ENCODE measurements around the gene HOXB13. TPM values are rescaled to one million over a fixed set of nuclear protein-coding genes. Genes with fewer than 3 reads are reported as not detected.

Gene HOXB13
- polyA plus RNA-seq, 1 donor = not detected

DNA sequence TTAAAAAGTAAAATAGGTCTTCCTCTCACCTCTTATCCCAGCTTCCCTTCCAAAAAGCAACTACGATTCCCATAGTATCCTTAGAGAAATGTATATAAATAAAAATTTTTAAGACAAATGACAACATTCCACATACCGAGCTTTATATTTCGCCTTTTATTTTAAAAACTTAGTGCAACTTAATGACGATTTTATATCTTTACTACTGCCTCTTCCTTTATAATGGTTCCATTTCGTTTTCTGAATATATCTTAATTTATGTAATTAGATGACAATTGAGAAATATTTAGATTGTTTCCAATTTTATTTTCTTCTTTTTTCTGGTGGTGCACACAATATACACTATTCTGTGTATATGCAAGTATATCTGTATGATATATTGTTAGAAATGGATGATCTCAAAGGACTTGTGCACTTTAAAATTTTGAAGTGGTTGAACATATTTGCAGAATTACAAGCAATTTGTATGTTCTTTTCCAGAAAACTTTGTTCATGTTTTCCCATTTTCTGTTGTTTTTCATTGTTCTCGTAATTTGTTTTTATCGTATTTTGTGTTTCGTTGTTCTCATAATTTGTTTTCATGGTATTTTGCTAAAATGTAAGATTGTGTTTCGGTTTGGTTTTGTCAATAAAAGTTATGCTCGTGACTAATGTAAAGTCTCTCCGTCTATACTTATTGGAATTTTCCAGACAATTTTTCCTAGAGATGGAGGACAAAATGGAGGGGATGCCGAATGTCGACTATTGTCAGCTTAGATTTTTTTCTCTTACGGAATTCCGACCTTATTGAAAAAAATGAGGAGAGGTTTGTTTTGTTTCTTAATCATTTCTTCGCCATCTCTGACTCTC is 20.4 kb upstream of the HOXB13 start:
- no peak for DNase-seq (ENCODE audit: low read depth)

DNA sequence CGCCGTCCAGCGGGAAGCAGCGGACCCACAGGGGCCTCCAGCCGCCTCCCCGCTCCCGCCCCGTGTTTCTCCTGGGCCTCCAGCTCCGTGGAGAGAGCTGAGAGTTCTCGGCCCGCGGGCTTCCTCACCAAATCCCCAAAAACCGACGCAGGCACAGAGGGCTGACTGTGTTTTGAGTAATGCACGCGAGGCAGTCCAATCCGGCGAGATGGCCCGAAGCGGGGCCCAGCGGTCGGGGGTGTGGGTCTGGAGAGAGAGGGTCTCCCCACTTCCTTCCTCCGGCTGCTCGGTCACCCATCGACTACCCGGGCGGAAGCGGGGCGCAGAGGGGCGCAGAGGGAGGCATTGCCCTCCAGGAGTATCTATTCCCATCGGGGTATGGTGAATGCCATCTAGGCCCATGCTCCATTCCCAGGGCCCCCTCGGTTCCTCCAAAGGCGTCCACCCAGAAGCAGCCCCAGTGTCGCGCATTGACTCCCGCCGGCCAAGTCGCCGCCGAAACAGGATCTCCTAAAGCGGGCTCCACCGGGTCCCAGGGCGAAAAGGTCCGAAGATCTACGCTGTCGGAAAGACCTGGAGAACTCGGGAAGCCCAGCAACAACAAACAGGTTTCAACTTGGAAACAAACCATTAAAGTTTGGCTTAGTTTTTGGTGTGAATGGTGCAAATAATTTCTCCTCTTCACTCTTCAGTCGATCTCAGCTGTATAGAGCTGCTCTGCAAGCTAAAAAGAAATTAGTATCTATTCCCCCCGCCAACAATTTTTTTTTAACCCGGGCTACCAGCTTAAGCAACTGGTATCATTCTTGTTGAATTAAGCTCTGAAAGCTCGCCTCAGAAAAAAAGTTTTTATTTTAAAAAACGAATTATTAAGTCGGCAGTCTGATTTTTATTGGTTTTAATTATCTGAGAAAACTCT is 19.2 kb upstream of the HOXB13 start:
- DNase-seq (ENCODE audit: low read depth) = no peak

DNA sequence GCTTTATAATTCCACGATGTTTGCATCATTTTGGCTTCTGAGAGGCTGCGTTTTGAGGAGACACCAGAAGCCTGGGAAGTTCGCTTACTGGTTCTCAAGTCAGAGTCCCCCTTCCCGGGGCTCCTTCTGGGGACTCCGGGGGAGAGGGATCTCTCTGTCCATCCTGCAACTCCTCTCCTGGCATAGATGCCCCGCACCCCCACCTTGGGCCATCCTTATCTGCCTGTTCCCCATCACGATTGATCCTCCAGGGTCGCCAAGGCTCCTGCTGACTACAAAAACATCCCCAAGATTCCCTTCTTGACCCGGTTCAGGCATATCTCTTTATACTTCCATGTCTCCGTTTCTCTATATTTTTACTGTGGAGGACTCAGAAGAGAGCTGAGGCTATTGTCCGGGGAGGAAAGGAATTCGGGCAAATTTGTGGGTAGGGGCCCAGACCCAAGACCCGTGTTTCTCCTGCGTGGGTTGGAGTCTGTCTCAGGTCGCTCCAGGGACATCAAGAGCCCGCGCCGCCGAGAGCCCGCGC is 18.4 kb upstream of the HOXB13 start:
- DNase-seq (ENCODE audit: low read depth) = no peak

DNA sequence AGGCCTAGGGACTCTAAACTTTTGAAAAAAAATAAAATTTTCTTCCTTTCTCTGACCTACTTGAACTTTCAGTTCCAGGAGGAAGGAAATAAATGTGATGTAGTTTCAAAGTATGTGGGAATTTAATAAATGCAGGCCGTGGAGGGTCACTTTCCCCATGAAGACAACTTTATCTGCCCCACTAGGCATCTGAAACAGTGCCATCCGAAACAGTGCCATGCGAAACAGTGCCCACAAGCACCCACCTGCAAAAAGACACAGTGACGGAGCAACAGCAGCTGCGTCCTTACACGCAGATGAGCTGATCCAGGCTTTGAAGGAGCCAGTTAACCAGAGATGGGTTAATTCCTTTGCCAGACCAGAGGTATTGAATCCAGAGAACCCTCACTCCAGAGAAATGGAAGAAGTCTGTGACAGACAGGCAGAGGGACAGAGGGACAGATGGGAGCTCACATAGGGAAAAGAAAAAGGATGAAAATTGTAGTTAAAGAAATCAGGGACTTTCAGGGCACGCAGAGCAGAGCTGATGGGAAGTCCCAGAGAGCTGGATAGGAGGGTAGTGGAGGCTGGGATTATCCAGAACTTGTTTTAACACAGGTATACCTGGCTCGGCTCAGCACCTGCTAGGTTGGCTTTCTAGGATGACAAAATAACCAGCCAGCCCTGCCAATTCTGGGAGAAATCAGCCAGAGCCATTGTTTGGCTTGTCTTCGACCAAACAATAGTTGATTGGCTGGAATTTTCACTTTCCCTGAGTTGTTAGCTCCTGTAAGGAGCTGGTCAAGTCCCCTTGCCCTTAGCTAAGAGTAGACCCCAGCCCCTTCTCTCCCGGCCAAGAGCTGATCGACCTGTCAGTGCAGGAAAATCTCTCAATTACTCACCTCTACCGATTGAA is 17.1 kb upstream of the HOXB13 start:
- no peak for DNase-seq (ENCODE audit: low read depth)

DNA sequence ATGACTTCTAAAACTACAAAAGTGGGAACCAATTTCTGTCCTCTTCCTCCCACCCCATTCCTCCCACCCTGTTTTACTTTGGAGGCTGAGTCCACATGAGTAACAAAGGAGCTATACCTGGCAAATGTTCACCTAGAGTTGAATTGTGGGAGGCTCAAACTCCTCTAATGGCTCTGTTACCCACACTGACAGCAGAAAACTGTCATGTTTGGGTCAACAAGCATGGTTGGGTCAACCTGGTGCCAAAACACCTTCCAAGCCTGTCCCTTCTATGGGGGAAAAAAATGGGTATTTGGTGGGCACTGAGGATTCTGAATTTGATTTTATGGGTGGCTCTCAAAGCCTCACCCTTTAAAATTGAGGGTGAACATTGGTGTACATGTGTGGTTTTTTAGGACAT is 12.0 kb upstream of the HOXB13 start:
- DNase-seq (ENCODE audit: low read depth) = no peak

DNA sequence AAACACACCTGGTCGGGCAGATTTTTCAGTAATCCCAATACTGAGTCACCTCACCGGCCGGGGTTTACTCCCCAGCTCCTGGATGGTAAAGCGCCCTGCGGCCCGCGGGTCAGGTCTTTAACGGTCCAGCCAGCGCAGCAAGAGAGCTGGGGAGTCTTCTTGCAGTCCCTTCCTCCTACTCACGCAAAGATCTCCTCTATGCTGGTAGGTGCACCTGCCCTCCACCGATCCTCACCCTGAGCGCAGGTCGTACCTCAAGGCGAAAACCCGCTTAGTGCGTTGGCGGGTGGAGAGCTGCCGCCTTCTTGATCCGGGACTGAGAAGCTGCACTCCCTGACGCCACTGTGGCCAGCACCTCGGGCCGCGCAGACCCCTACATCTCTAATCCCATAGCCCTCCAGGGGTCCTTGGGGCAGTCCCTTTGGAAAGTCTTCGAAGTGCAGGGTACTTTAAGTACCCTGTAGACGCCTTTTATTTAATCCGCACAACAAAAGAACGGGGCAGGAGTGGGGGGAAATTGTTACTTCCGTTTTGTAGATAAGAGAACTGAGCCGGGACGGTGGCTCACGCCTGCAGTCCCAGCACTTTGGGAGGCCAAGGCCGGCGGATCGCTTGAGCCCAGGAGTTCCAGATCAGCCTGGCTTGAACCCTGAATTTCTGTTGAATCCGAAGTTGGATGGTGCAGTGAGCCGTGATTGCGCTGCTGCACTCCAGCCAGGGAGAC is 10.4 kb upstream of the HOXB13 start:
- no peak for DNase-seq (ENCODE audit: low read depth)

DNA sequence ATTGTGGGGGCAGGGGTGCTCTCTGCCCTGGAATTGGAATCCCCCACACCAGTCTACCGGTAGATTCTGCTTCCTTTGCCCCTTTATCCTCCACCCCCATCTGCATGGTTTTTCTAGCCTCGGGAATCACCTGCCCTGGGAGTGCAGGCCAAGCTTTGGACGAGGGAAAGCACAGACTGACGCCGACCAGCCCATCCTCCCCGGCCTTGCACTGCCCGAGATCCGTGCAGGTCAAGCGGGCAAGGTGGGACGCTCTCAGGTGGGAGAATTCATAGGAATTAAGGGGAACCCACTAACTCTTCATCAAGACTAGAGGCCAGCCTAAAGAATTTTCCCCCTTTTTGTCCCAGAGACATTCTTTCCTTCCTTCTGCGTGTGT is 9.9 kb upstream of the HOXB13 start:
- DNase-seq (ENCODE audit: low read depth) = no peak

DNA sequence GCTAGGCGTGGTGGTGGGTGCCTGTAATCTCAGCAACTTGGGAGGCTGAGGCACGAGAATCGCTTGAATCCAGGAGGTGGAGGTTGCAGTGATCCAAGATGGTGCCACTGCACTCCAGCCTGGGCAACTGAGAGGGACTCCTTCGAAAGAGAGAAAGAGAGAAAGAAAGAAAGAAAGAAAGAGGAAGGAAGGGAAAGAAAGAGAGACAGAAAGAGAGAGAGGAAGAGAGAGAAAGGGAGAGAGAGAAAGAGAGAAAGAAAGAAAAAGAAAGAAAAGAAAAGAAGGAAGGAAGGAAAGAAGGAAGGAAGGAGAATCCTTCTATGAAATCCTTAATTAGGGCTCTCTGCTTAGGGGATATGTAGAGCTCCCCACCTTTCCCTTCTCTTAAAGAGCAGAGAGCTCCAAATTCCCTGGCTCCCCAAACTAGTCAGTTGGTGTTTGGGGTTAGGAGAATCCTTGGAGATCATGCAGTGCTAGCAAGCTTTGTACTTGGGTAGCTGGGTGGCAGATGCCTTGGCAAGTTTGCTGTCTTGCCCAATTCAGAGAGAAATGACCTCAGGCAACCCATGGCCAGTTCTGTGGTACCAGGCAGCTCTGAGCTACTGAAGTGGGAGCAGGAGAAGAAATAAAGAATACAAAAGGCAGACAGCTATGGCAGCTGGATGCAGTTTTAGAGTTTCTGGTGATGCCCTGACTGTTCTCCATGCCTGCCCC is 8.9 kb upstream of the HOXB13 start:
- no peak for DNase-seq (ENCODE audit: low read depth)

DNA sequence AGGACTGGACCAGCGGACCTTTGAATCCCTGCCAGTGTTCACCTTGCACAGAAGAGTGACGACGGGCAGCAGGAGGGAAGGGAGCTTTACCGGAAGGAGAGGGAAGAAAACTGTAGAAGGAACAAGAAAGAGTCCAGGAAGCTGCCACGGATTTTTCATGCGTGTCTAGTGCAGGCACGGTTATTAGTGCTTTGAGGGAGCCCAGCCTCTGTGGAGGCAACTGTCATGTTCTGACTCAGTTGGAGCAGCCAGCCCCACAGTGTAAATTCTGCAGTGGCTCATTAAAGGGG is 6.5 kb upstream of the HOXB13 start:
- DNase-seq (ENCODE audit: low read depth) = no peak

DNA sequence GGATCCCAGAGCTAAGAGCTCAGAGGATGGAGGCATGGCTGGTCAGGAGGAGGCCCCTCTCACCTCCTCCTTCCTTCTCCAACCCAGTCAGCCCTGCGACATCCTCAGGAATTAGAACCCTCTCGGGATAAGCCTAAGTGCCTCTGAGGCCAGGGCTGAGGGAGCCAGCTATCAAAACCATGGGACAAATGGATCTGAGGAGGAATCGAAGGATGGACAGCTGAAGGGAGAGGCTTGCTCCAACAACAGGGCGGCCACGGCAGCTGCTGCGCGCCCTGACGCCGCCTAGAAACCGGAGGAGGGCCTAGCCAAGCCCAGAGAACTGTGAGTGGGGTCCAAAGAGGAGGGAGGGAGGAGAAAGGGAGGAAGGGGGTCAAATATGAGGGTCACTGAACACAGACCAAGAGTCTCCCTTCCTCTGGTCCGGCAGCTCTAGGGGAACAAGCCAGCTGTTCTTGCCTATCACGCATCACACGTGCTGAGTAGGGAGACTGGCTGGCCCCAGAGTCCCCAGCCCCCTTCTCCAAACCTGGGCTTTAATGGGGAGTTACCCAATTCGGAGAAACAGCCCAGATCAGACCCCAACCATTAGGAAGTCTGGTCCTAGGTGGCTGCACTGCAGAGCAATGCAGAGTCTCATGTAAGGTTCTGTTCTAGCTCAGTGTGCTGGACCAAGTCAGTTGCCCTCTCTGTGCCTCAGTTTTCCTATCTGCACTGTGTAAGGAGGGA is 5.9 kb upstream of the HOXB13 start:
- no peak for DNase-seq (ENCODE audit: low read depth)

DNA sequence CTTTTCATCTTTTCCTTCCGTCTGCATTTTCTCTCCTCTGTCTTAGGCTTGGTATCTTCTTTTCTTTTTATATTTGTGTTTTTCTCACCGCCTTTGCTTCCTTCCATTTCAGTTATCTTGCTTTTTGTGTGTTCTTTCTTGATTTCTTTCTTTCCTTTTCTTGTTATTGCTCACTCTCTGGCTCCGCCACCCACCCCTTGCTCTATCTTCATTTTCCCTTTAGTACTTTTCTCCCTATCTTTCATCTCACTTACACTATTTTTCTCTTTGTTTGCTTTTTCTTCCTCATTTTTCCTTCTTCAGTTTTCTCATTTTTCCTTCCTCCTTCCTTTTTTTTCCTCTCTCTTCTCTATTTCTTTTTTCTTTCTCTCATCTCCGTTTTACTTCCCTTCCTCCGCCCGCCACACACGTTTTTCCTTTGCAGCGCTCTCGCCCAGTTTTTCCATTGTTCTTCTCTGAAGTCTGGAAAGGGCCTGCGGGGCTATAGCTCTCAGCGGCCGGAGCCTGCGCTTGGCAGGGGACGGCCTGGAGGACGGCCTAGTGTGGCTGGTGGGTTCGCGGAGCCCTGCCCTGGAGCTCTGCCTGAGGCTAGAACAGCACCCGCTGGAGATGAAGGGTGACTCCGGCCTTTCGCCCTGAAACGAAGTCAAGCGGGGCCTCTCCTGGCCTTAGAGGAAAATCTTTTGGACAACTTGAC is 5.2 kb upstream of the HOXB13 start:
- DNase-seq (ENCODE audit: low read depth) = no peak

DNA sequence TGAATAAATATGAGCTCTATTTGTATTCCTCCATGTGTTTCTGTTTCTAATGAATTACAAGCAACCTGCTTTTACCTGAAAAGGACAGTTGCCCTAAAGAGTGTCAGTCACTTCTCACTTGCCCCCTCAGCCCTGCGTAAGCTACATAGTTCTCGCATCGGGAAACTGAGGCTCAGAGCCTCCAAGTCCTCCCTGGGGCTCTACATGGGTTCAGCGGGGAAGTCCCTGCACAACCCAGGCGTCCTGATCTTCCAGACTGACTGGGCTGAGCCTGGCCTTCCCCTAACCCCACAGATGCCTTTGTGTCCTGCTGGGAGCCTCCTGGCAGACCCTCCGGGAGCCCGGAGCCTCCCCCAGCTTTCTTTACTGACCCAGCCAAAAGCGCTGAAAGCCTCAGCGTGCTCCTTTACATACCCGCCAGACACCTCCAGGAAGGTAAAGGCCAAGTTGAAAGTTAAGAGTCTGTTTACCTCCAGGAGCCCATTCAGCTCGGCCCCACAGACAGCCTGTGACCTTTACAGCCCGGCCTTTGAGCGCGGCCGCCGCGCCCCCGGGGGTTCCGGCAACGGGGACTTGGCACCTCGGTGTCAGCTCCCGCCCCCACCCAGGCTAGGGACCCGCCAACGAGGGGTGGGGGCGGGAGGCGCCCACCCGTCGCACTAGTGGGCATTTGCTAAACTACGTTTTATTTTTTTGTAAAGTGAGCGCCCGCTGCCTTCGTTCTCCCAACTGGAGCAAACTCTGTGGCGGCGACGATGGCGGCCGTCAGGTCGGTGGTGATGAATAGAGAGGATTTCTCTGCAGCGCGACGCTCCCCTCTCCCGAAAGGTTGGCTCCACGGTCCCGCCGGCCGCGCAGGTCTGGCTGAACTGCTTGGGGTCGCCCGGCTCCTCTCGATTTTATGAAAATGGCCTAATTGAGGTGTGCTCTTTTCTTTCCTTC is 4.4 kb upstream of the HOXB13 start:
- no peak for DNase-seq (ENCODE audit: low read depth)

DNA sequence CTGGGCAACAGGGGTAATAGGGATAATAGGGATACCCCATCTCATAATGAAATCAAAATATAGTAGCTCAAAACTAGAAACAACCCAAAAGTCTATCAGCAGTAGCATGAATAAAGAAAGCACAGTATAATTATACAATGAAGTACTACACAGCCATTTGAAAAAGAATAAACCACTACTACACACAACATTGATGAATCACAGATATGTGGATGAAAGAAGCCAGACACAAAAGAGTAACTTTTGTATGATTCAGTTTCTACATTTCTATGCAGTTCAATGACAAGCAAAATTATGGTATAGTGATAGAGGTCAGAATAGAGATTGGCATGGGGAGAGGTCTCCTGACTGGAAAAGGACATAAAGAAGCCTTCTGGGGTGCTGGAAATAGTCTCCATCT is 2.8 kb upstream of the HOXB13 start:
- no peak for DNase-seq (ENCODE audit: low read depth)

DNA sequence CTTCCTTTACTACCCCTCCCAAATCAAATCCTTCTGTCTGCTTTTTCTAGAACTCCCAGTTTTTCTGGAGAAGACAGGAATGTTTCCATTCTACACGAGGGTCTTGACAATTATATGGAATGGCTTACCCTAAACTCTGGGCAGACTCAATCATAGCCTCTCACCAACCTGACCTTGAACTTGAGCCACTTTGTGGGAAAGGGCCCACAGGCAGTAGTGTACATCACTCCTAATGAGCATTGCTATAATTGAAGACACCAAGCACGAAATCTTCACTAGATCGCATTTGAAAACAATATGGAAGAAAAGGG is 1.6 kb upstream of the HOXB13 start:
- DNase-seq (ENCODE audit: low read depth) = no peak

DNA sequence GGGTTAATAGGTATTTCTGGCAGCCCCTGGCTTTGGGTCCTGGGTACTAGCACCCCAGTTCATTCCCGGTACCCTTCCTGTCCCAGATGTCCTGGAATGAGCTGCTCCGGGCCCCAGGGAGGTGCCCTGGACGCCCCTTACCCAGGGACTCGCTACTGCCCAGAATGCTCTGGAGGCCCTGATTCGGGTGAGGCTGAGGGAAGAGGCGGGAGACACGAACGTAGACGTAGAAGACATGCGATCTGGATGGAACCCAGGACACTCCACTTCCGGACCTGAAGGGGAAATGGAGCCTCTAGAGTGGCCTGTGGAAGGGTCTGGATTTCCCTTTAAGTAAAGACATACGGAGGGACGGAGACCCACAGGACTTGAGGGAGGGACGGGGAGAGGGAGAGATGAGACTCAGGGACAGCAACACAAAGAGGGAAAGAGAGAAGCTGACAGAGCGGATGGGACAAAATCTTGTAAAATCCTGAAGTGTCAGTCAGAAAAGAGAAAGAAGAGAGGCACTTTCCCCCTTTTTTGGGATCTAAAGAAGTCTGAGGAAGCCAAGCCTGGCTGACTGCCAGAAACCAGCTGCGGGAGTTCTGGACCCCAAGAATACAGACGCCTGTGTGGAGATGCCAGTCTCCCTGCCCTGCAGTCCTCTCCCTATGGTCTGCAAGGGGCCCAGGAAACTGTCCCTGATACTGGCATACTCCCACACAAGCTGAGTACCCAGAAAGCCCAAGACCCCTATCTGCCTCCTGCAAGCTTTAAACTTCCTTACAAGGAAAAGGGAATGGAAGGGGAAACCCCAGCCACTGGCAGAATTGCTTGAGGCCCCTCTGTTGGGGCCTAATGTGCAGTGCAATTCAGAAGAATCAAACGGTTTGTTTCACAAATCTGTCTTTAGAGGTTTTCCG is 1.0 kb upstream of the HOXB13 start:
- no peak for DNase-seq (ENCODE audit: low read depth)

DNA sequence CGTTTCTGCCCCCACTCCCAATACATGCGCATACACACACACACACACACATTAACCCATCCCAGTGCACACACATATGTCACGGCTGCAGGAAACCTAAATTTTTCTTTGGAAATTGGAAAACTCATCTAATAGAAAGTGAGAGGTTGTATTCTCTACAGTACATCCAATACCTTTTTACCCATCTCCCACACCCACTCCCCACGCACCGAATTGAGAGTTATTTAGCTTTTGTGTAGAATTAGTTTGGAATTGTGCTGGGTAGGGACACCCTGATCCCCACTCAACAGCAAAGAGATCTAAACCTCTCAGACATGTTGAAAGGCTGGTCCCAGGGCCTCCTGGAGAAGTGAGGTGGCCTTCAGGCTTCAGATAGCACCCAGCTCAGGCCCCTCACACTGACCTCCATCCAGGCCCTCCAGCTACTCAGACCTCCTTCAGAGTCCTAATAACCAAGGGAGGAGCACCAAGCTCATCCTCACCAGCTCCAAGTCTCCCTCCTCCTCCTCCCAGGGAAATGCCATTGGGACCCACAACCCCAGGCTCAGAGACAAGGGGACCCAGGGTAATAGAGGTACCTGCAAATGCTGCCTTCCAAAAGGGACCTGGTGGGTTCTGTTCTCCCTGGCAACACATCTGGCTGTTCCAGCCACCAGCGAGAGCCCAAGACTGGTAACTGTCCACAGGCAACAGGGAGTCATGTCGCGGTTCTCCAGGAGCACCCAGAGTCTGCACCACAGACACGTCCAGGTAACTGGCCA is 955 bp downstream of the HOXB13 start:
- no peak for DNase-seq (ENCODE audit: low read depth)

Measured in forelimb muscle (tissue), 1 donor.